Stimulated activated CD8-positive, alpha-beta memory T cell treated with anti-CD3 and anti-CD28 coated beads, Interleukin-4, amount 100 ng/mL, for 4 hours (primary cell): ENCODE measurements around the gene SH3BGR.

Source experiments
- DNase-seq, 2 donors: peaks; one replicate each; pipeline ENCODE4 v3.0.0-alpha.2; 2020; ENCODE audit warnings: low read depth in 2 of 2, low spot score in 1 of 2

Gene SH3BGR

DNA sequence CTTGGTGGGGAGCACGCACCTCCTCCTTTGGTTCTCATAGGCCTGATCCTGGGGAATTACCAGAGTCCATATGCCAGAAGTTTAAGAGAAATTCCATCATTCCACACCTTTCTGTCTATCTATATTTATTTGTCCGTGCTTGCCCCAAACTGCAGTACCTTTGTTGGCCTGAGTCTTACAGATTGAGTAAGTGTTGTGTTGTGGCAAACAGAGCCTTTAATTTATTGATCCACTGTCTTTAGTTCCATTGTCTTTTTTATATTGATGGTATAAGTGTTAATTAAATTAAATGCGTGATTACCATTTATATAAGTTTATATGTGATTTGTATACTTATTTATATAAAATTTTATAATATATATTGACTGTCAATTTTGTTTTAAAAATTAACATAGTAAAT, 4.9 kb downstream of the SH3BGR start:
- DNase-seq = no peak

GRCh38 chr21:39461419-39461818, 9.6 kb downstream of the SH3BGR start:
- DNase-seq = no peak

DNA sequence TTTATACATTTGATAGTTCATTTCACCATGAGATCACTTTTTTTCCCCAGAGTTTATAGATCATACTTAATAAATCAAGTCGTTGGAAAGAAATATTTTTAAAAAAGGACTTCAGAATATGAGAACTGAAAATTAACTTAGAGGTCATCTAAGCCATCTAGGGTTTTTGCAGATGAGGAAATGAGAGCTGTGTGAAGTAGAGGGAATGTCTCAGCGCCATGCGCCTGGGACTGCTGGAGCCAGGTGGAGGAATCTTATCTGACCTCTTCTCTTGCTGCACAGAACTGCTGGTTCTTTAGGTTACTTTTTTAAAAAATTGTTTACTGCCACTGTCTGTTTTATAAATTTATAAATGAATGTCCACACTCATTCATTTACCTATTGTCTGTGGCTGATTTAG, 11.5 kb downstream of the SH3BGR start:
- DNase-seq = no peak

DNA sequence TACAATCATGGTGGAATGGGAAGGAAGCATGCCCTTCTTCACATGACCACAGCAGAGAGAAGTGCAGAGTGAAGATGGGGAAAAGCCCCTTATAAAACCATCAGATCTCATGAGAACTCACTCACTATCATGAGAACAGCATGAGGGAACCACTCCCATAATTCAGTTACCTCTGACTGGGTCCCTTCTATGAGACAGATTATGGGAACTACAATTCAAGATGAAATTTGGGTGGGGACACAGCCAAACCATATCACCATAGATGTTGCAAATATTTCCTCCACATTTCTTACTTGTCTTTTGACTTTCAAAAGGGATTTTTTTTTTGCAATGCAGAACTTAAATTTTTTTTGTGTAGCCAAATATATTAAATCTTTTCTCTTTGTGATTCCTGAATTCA, 14.8 kb downstream of the SH3BGR start:
- no peak for DNase-seq

DNA sequence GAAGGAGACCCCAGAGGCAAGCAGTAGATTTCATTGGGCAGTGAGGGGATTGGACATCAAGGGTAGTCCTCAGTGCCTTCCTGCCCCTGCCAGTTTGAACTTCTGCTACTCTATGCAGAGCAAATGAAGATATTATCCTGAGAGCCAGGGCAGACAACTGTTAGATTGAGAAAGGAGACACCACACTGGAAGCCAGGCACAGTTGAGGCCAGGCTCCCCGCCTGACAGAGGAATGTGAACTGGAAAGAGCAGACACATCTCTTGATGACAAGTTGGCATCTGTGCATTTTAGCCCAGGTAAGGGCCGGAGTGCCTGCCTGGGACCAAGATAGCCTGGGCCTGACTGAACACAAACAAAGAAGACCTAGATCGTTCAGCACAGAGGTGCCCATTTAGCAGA, 16.0 kb downstream of the SH3BGR start:
- DNase-seq = no peak

DNA sequence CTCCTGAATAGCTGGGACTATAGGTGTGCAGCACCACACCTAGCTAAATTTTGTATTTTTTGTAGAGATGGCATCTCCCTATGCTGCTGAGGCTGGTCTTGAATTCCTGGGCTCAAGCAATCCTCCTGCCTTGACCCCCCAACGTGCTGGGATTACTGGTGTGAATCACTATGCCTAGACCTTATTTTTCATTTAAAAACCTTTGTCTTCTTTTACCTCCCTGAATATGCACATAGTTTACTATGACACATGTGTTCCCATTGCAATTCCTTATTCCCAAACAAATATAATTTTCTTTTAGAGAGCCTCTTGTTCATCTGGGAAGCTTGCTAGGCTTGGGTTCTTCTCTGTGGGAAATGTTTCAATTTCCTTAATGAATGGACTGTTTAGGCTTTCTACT, 16.8 kb downstream of the SH3BGR start:
- no peak for DNase-seq

DNA sequence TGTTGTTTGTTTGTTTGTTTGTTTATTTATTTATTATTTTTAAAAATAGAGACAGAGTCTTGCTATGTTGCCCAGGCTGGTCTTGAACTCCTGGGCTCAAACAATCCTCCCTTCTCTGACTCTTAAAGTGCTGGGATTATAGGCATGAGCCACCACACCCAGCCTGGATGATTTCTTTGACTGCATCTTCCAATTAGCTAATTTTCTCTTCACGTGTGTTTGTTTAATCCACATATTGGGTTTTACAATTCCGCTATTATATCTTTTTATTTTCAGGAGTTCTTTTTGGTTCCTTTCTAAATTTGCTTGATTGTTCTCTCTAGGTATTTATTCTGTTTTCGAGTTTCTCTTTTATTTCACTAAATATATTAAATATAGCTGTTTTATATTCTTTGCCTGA, 19.8 kb downstream of the SH3BGR start:
- DNase-seq = no peak

DNA sequence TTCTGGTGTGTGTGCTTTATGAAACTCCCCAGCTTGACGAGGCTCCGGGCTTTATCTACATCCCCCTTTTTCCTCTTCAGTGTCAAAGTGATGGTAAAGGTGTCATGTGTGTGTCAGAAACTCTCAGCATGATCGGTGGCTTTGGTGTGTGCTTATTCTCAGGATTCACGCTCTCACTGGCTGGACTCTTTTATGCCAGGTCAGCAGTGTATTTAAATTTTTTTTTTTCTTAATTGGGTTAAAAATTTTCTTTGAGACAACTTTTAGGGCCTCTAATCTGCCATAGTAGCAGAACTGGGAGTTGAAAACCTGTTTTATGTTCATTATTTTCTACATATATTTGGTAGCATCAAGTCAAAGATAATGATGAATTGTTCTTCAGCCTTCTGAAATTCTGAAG, 21.0 kb downstream of the SH3BGR start:
- no peak for DNase-seq

- DNase-seq = no peak
Measured at GRCh38 chr21:39474611-39475010, 22.8 kb downstream of the SH3BGR start.

DNA sequence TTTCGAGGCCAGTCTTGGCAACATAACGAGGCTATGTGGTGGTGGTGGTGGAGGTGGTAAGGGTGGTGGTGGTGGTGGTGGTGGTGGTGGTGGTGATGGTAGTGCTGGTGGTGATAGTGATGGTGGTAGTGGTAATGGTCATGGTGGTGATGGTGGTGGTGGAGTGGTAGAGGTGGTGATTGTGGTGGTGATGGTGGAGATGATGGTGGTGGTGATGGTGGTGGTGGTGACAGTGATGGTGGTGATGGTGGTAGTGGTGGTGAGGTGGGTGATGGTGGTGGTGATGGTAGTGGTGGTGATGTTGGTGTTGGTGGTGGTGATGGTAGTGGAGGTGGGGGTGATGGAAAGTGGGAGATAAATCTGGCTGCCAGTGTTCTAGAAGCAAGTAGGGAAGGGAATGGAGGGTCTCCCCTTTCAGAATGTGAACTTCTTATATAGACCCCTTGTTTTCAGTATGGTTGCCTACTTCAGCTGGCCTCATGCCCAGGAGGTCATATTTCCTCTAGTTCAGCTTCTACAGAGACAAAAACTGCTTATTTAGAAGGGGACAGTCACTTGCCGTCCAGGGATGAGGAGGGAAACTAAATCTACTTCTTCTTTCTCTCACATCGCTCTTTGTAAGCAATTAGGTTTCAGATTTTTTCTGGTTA, 27.5 kb downstream of the SH3BGR start:
- DNase-seq = no peak

DNA sequence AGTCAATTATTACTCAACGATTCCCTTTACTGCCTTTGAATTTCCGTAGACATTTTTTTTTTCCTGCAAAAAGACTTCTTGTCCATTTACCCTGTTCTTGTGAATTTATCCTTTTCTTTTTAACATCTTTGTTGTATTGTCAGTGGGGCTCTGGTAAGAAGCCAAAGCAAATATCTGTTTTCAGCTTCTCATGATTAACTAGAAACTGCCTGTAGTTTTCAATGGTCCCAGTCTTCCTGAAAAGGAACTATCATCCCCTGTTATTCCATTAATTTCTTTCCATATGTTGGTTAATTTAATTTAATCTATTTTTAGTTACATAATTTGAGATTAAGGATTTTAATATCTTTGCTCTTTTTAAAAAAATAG, 28.0 kb downstream of the SH3BGR start:
- DNase-seq = no peak

GRCh38 chr21:39480271-39480670, 28.5 kb downstream of the SH3BGR start:
- no peak for DNase-seq

DNA sequence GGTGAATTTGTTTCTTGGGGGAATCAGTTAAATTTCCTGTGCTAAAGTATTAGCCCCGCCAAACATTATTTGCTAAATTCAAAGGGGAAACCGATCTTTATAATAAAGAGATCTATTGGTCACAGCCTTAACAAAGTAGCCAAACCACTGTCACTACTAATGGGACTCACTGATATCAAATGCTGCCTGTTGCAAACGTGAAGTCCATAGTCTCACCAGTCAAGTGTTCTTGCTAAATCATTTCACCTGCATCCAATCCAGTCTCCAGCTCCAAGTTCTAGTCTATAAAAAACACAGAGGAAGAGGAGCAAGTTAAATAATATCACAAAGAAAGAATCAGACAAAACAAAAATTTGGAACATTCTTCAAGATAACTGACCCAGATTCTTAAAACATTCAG, 30.1 kb downstream of the SH3BGR start:
- no peak for DNase-seq

DNA sequence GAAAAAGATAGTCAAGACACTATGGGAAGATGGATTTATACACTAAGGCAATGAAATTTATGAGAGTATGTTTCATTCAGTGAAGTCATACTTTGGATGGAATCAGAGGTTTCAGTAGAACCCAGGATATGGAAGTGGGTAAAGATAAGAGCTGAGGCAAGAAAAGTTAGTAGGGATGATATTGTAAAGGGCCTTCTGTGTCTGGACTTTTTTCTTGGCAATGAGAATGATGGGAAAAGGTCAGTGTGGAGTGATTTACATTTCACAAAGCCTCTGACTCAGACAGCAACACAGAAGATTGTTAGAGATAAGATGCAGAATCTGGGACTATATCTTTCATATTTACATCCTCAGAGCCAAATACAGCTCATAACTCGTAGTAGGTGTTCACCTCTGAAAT, 32.1 kb downstream of the SH3BGR start:
- DNase-seq = no peak

- no peak for DNase-seq
Measured at GRCh38 chr21:39484711-39485276, 33.0 kb downstream of the SH3BGR start.

DNA sequence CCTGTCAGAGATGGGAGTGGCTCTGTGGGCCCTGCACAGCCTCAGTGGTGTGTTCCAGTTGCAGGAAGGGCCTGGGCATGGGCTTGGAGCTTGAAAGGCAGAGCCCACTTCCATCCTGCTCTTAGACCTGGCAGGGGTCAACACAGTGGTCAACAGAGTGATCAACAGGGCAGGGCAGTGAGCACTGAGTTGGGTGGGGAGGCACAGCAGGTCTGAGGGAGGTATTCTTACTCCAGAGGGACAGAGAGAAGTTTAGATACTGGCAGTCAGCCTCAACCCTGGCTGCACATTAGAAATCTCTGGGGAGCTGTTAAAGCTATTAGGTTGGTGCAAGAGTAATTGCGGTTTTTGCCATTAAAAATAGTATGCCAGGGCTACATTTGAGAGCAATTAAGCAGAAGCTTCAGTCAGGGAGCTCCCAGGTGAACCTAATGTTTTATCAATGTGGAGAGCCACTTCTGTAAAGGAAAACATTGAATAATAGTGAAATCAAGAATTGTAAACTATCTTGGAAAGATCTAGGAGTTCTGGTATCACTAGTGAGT, 37.7 kb downstream of the SH3BGR start:
- no peak for DNase-seq

- DNase-seq = no peak
Measured at GRCh38 chr21:39499156-39499555, 47.4 kb downstream of the SH3BGR start.

GRCh38 chr21:39502631-39503030, 50.9 kb downstream of the SH3BGR start:
- no peak for DNase-seq

- DNase-seq = no peak
Measured at GRCh38 chr21:39503123-39503762, 51.5 kb downstream of the SH3BGR start.

DNA sequence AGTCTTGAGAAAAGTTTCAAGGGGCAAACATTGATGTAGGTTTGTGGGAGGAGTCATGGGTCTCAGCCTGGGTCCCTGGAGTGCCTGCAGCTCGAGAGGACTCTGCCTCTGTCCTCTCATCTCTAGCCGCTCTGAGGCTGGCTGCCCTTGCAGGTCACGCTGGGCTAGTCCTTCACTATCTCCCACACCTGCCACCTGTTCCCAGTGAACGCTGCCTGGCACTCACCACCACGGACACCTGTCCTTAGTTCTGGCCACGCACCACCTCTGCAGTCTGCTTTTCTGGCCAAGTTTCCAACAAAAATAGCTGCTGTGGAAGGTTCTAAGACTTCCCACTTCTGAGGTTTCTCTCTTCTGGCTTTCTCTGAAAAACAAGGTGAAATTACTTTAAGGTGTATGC, 52.5 kb downstream of the SH3BGR start:
- no peak for DNase-seq

- DNase-seq = no peak
Measured at GRCh38 chr21:39510240-39510639, 58.5 kb downstream of the SH3BGR start.

DNA sequence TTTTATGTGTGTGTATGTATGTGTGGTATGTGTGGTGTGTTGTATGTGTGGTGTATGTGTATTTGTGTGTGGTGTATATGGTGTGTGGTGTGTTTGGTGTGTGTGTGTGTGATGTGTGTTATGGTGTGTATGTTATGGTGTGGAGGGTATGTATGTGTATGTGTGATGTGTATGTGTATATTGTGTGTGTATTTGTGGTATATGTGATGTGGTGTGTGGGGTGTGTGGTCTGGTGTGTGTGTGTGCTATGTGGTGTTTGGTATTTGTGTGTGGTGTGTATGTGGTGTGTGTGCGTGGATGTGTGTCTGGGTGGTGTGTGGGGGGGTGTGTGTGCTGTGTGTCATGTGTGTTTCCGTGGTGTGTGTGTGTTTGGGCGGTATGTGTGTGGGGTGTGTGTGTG, 59.3 kb downstream of the SH3BGR start:
- no peak for DNase-seq

GRCh38 chr21:39513735-39514134, 62.0 kb downstream of the SH3BGR start:
- DNase-seq = no peak
